Activated CD4-positive, alpha-beta T cell treated with anti-CD3 and anti-CD28 coated beads, Interleukin-2, amount 10 ng/mL, durations not matched to agents 7 days and 5 days (primary cell): ENCODE results near the gene MSMP. TPM values are rescaled to one million over a fixed set of nuclear protein-coding genes. Genes with fewer than 3 reads are reported as not detected.
A peak's percentile ranks its signal among the peaks of the same experiment; 100 is the strongest.

Experiments
- CTCF ChIA-PET: fragments of 350-600 bp; sonication (Branson Sonifier 250); formaldehyde crosslinking; loops from one replicate; lab custom pipeline; 2021; ENCODE audit warnings: antibody characterized with exemption; lab: Charles Lee
- POLR2A ChIA-PET: fragments of 350-600 bp; sonication (Branson Sonifier 250); formaldehyde crosslinking; loops from one replicate; lab custom pipeline; 2021; ENCODE audit warnings: antibody characterized with exemption; lab: Charles Lee
- DNase-seq: peaks from one replicate; pipeline ENCODE4 v3.0.0-alpha.2; 2020
- H3K27ac Mint-ChIP-seq: one replicate; pipeline ENCODE4 v1.8.0; 2021; ENCODE audit warnings: mild to moderate bottlenecking, moderate library complexity, mixed read lengths
- H3K27me3 Mint-ChIP-seq: one replicate; pipeline ENCODE4 v1.8.0; 2021; ENCODE audit warnings: mixed read lengths
- H3K36me3 Mint-ChIP-seq: one replicate; pipeline ENCODE4 v1.8.0; 2021; ENCODE audit warnings: low read depth, mixed read lengths
- H3K4me1 Mint-ChIP-seq: one replicate; pipeline ENCODE4 v1.8.0; 2021; ENCODE audit warnings: mixed read lengths
- H3K4me3 Mint-ChIP-seq: one replicate; pipeline ENCODE4 v1.8.0; 2021; ENCODE audit warnings: mild to moderate bottlenecking, moderate library complexity, mixed read lengths
- H3K9me3 Mint-ChIP-seq: one replicate; pipeline ENCODE4 v1.8.0; 2021; ENCODE audit warnings: mixed read lengths
- total RNA-seq, 2 experiments: library from RNA; stranded (reverse); gene quantifications; one replicate each; pipeline ENCODE4 v1.2.3, GENCODE V29; 2021

The MSMP gene
- total RNA-seq, 2 experiments from 2014 or later: not detected

- ChIA-PET POLR2A (interaction anchor here (1.5 kb wide), 1 partner anchor 92 kb away, joined by 3 read pairs; the partner anchor contains the start of genes CCDC107 and RMRP), CTCF (interaction anchor here (0.8 to 11.3 kb wide), 9 partner anchors 18 to 146 kb away, joined by 3 to 112 read pairs (median 3); partner anchors contain the start of genes CREB3, SPAG8 and TLN1)
- peak overlapping the region; percentile 83 for H3K4me3 Mint-ChIP-seq
- DNase-seq: no peak
- peaks cover 49% of the 10 kb centered on the region for H3K4me1 Mint-ChIP-seq
- H3K36me3 Mint-ChIP-seq: peaks cover 28% of the 10 kb centered on the region
- peak overlapping the region; percentile 85 for H3K27ac Mint-ChIP-seq
- no peaks in the 10 kb centered on the region for H3K9me3 Mint-ChIP-seq
- no peaks in the 10 kb centered on the region for H3K27me3 Mint-ChIP-seq
Measured at GRCh38 chr9:35750256-35750531, 3.9 kb downstream of the MSMP start.

GRCh38 chr9:35749515-35750255 is 4.4 kb downstream of the MSMP start:
- peak; percentile 62 for DNase-seq
- Mint-ChIP-seq H3K27me3 (no peaks in the 10 kb centered on the region), H3K36me3 (peaks cover 30% of the 10 kb centered on the region), H3K27ac (peak overlapping the region; percentile 85), H3K4me1 (peaks cover 50% of the 10 kb centered on the region), H3K9me3 (no peaks in the 10 kb centered on the region), H3K4me3 (peak overlapping the region; percentile 83)
- CTCF ChIA-PET: interaction anchor here (0.8 to 11.3 kb wide), 12 partner anchors 18 to 146 kb away, joined by 3 to 112 read pairs (median 4); partner anchors contain the start of genes CREB3, SPAG8 and TLN1
- POLR2A ChIA-PET: interaction anchor here (1.5 kb wide), 1 partner anchor 92 kb away, joined by 3 read pairs; the partner anchor contains the start of genes CCDC107 and RMRP

GRCh38 chr9:35748858-35749514 is 5.1 kb downstream of the MSMP start, which contains the start of the genes GBA2 and RGP1:
Gene GBA2 (minus strand): TSS chr9:35749228. CDS start chr9:35748704, 524 bp downstream.
Gene RGP1 (plus strand): TSS chr9:35749287. CDS start chr9:35749756, 469 bp downstream.
- peak within 1 kb of the TSS; percentile 86 for H3K4me3 Mint-ChIP-seq
- POLR2A ChIA-PET: interaction anchor here (1.1 to 1.5 kb wide), 2 partner anchors 17 to 91 kb away, joined by 3 read pairs; partner anchors contain the start of genes CCDC107, CREB3 and RMRP
- H3K9me3 Mint-ChIP-seq: no peaks in the 10 kb centered on the region
- H3K27me3 Mint-ChIP-seq: no peaks in the 10 kb centered on the region
- DNase-seq: peak; percentile 68
- H3K4me1 Mint-ChIP-seq: peaks cover 50% of the 10 kb centered on the region
- H3K36me3 Mint-ChIP-seq: peaks cover 32% of the 10 kb centered on the region
- H3K27ac Mint-ChIP-seq: peak within 1 kb of the TSS; percentile 85
- CTCF ChIA-PET: interaction anchor here (0.8 to 11.3 kb wide), 15 partner anchors 11 to 145 kb away, joined by 3 to 112 read pairs (median 3); partner anchors contain the start of genes CCDC107, CREB3, RMRP and SPAG8

- H3K36me3 Mint-ChIP-seq: peaks cover 32% of the 10 kb centered on the region
- CTCF ChIA-PET: interaction anchor here (0.8 to 11.3 kb wide), 9 partner anchors 8 to 137 kb away, joined by 3 to 112 read pairs (median 5); partner anchors contain the start of genes CCDC107, CREB3, RMRP and TLN1
- no peaks in the 10 kb centered on the region for H3K27me3 Mint-ChIP-seq
- H3K9me3 Mint-ChIP-seq: no peaks in the 10 kb centered on the region
- H3K4me3 Mint-ChIP-seq: peak overlapping the region; percentile 86
- peak; percentile 32 for DNase-seq
- POLR2A ChIA-PET: interaction anchor here (1.1 kb wide), 1 partner anchor 16 kb away, joined by 3 read pairs; the partner anchor contains the start of gene CREB3
- H3K4me1 Mint-ChIP-seq: peaks cover 53% of the 10 kb centered on the region
- peak overlapping the region; percentile 80 for H3K27ac Mint-ChIP-seq
Measured at GRCh38 chr9:35748242-35748857, 5.7 kb downstream of the MSMP start.

- POLR2A ChIA-PET: no interaction called here
- no peak overlapping the region for H3K27ac Mint-ChIP-seq
- peaks cover 23% of the 10 kb centered on the region for H3K36me3 Mint-ChIP-seq
- H3K9me3 Mint-ChIP-seq: no peaks in the 10 kb centered on the region
- peak overlapping the region; percentile 22 for H3K4me3 Mint-ChIP-seq
- CTCF ChIA-PET: interaction anchor here (1.2 to 11.3 kb wide), 3 partner anchors 9 to 15 kb away, joined by 3 to 112 read pairs (median 38); partner anchors contain the start of genes CREB3, MSMP and TLN1
- no peak for DNase-seq
- peaks cover 64% of the 10 kb centered on the region for H3K4me1 Mint-ChIP-seq
- no peaks in the 10 kb centered on the region for H3K27me3 Mint-ChIP-seq
Measured at GRCh38 chr9:35746583-35746982, 7.5 kb downstream of the MSMP start.

- H3K4me3 Mint-ChIP-seq: no peak overlapping the region
- H3K4me1 Mint-ChIP-seq: peaks cover 59% of the 10 kb centered on the region
- POLR2A ChIA-PET: no interaction called here
Measured at GRCh38 chr9:35745569-35745968, 8.5 kb downstream of the MSMP start.

GRCh38 chr9:35743880-35744518 is 10.1 kb downstream of the MSMP start:
- Mint-ChIP-seq H3K4me3 (no peak overlapping the region), H3K36me3 (peaks cover 27% of the 10 kb centered on the region), H3K27ac (no peak overlapping the region), H3K9me3 (no peaks in the 10 kb centered on the region), H3K4me1 (peaks cover 48% of the 10 kb centered on the region), H3K27me3 (no peaks in the 10 kb centered on the region)
- ChIA-PET CTCF (interaction anchor here (1.5 to 11.3 kb wide), 4 partner anchors 11 to 48 kb away, joined by 3 to 112 read pairs (median 20); partner anchors contain the start of genes CREB3, MSMP and TLN1), POLR2A (no interaction called here)
- DNase-seq: no peak

More at GRCh38 chr9:35745569-35745968, 8.5 kb downstream of the MSMP start:
- Mint-ChIP-seq H3K9me3 (no peaks in the 10 kb centered on the region), H3K27ac (no peak overlapping the region), H3K36me3 (peaks cover 20% of the 10 kb centered on the region), H3K27me3 (no peaks in the 10 kb centered on the region)
- CTCF ChIA-PET: interaction anchor here (7.3 to 11.3 kb wide), 2 partner anchors 10 to 14 kb away, joined by 38 to 112 read pairs; partner anchors contain the start of genes CREB3, MSMP and TLN1
- DNase-seq: no peak

- no peak overlapping the region for H3K27ac Mint-ChIP-seq
- POLR2A ChIA-PET: no interaction called here
- peaks cover 32% of the 10 kb centered on the region for H3K36me3 Mint-ChIP-seq
Measured at GRCh38 chr9:35743452-35743851, 10.6 kb downstream of the MSMP start.

GRCh38 chr9:35741740-35742139 is 12.3 kb downstream of the MSMP start:
- CTCF ChIA-PET: interaction anchor here (0.6 to 11.3 kb wide), 4 partner anchors 10 to 627 kb away, joined by 3 to 112 read pairs (median 20); partner anchors contain the start of genes CREB3, MSMP and TLN1
- peaks cover 33% of the 10 kb centered on the region for H3K4me1 Mint-ChIP-seq
- POLR2A ChIA-PET: no interaction called here
- H3K4me3 Mint-ChIP-seq: no peak overlapping the region
- no peaks in the 10 kb centered on the region for H3K27me3 Mint-ChIP-seq
- peaks cover 45% of the 10 kb centered on the region for H3K36me3 Mint-ChIP-seq
- no peaks in the 10 kb centered on the region for H3K9me3 Mint-ChIP-seq
- peak; percentile 32 for DNase-seq
- peak overlapping the region; percentile 62 for H3K27ac Mint-ChIP-seq

More at GRCh38 chr9:35743452-35743851, 10.6 kb downstream of the MSMP start:
- Mint-ChIP-seq H3K4me3 (no peak overlapping the region), H3K4me1 (peaks cover 48% of the 10 kb centered on the region), H3K27me3 (no peaks in the 10 kb centered on the region), H3K9me3 (no peaks in the 10 kb centered on the region)
- CTCF ChIA-PET: interaction anchor here (1.5 to 11.3 kb wide), 4 partner anchors 12 to 47 kb away, joined by 3 to 112 read pairs (median 20); partner anchors contain the start of genes CREB3, MSMP and TLN1
- DNase-seq: no peak

- CTCF ChIA-PET: interaction anchor here (7.3 to 11.3 kb wide), 2 partner anchors 8 to 15 kb away, joined by 38 to 112 read pairs; partner anchors contain the start of genes CREB3, MSMP and TLN1
- H3K4me1 Mint-ChIP-seq: peaks cover 29% of the 10 kb centered on the region
- H3K9me3 Mint-ChIP-seq: no peaks in the 10 kb centered on the region
- H3K4me3 Mint-ChIP-seq: no peak overlapping the region
- H3K27me3 Mint-ChIP-seq: no peaks in the 10 kb centered on the region
- peaks cover 46% of the 10 kb centered on the region for H3K36me3 Mint-ChIP-seq
- H3K27ac Mint-ChIP-seq: no peak overlapping the region
- DNase-seq: no peak
- POLR2A ChIA-PET: no interaction called here
Measured at GRCh38 chr9:35740243-35740642, 13.8 kb downstream of the MSMP start.

GRCh38 chr9:35738924-35739323 is 15.2 kb downstream of the MSMP start:
- POLR2A ChIA-PET: no interaction called here
- H3K9me3 Mint-ChIP-seq: no peaks in the 10 kb centered on the region
- no peaks in the 10 kb centered on the region for H3K27me3 Mint-ChIP-seq
- peaks cover 31% of the 10 kb centered on the region for H3K4me1 Mint-ChIP-seq
- no peak overlapping the region for H3K27ac Mint-ChIP-seq
- peaks cover 44% of the 10 kb centered on the region for H3K36me3 Mint-ChIP-seq
- CTCF ChIA-PET: interaction anchor here (0.6 to 11.3 kb wide), 4 partner anchors 7 to 44 kb away, joined by 3 to 112 read pairs (median 6); partner anchors contain the start of genes CREB3, GBA2, RGP1 and TLN1
- H3K4me3 Mint-ChIP-seq: no peak overlapping the region
- no peak for DNase-seq
